GM23338 (cell line): ENCODE measurements around the gene EVI5.

ENCODE experiments used
- JUNB ChIP-seq: IDR thresholded peaks from one replicate; pipeline ENCODE4 v1.6.1; 2016; ENCODE audit warnings: antibody characterized with exemption; ENCODE audit not compliant: unreplicated experiment
- TF ChIP-seq, protein P1 (sequence below): IDR thresholded peaks from one replicate; pipeline ENCODE4 v1.6.1; 2018; ENCODE audit warnings: antibody characterized with exemption; ENCODE audit not compliant: unreplicated experiment

DNA sequence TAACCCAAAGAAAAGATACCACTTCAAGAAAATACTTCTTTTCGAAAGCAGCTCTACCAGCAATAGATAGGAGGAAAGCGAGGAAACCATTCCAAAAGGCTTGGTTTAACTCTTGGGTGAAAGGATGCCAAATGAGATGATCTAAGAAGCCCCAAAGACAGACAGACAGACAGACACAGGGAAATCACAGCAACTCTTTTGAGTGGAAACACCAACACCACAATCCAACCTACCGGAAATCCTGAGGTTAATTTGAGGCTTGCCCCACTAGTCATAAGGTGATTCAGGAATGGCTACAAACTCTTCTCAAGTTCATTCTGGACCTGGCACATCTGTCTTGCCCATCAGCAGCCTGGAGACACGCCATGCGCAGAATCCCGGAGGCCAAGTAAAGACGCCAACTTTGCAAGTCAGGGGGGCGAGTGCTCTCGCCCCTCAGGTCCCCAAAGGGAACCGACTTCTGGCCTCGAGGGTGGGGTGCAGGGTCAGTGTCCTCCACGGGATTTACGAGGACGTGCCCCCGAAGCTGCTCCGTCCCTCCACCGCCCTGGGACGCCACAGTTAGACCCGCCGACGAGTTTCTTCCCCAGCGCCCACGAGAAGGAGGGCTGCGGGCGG is 778 bp downstream of the EVI5 start:
- TF ChIP-seq JUNB: no peak
- TF ChIP-seq, protein P1, sequence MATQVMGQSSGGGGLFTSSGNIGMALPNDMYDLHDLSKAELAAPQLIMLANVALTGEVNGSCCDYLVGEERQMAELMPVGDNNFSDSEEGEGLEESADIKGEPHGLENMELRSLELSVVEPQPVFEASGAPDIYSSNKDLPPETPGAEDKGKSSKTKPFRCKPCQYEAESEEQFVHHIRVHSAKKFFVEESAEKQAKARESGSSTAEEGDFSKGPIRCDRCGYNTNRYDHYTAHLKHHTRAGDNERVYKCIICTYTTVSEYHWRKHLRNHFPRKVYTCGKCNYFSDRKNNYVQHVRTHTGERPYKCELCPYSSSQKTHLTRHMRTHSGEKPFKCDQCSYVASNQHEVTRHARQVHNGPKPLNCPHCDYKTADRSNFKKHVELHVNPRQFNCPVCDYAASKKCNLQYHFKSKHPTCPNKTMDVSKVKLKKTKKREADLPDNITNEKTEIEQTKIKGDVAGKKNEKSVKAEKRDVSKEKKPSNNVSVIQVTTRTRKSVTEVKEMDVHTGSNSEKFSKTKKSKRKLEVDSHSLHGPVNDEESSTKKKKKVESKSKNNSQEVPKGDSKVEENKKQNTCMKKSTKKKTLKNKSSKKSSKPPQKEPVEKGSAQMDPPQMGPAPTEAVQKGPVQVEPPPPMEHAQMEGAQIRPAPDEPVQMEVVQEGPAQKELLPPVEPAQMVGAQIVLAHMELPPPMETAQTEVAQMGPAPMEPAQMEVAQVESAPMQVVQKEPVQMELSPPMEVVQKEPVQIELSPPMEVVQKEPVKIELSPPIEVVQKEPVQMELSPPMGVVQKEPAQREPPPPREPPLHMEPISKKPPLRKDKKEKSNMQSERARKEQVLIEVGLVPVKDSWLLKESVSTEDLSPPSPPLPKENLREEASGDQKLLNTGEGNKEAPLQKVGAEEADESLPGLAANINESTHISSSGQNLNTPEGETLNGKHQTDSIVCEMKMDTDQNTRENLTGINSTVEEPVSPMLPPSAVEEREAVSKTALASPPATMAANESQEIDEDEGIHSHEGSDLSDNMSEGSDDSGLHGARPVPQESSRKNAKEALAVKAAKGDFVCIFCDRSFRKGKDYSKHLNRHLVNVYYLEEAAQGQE: no peak
